Suppressor macrophage treated with lipopolysaccharide for 4 hours (primary cell): ENCODE data around the gene VWA1.

Experiments used
- DNase-seq: peaks from one replicate; pipeline ENCODE4 v3.0.0-alpha.2; 2020

VWA1 gene

DNA sequence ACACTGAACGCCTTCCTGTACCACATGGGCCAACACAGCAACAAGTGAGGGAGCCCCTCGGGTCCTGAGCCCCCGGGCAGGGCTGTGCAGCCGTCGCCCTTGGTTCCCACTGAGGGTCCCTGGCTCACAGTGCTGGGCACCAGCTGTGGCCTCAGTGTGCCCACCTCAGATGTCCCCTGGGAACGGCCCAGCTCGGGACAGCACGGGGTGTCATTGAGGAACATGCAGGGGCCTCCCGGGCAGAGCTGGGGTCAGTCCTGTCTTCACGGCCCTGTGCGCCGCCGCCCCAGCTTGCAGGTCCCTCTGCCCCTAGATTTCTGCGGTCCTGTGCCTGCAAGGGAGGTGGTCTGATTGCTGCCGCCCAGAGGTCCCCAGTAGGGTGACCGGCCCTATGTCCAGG lies 53.7 kb downstream of the VWA1 start:
- DNase-seq = no peak

DNA sequence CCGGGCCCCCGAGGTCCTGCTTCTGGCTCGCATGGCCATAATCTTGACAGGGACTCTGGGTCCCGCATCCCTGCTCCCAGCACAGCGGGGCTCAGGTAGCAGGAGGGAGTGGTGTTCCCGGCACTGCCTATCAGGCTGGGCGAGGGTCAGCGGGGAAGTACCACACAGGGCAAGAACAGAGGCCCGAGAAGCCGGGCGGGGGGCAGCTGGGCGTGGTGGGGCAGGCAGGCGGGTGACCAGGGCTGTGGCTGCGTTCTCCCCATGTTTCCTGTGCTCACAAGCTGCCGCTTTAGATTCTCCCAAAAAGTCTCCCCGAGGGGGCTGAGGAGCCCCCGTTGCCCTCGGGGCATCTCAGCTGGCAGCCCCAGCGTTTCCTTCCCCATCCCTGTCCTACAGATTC lies 54.4 kb downstream of the VWA1 start:
- DNase-seq = no peak

DNA sequence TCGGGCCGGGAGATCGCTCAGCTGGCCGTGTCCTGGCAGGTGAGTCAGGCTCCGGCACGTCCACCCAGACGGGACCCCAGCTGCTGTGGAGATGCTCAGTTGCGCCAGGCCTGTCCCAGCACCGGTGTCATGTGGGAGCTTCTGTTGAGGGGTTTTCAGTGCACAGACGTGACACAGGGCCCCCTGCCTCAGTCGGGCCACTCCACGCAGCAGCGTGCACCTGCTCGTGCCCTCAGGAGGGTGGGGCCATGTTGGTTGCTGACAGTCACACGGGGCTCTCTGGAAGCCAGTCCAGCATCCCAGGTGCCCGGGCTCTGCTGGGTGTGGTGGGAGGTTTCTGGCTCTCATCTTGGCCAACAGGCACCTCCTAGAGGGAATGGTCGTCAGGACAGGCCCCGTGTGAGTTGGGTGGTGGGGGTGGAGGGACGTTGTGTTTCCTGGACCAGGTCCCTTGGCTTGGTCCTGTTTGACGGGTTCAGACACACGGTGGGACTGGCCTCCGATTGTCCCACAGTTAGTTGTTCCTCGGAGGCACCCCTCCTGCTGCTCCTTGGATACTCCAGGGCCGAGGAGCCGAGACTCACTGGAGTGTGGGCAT lies 55.2 kb downstream of the VWA1 start:
- DNase-seq = no peak

DNA sequence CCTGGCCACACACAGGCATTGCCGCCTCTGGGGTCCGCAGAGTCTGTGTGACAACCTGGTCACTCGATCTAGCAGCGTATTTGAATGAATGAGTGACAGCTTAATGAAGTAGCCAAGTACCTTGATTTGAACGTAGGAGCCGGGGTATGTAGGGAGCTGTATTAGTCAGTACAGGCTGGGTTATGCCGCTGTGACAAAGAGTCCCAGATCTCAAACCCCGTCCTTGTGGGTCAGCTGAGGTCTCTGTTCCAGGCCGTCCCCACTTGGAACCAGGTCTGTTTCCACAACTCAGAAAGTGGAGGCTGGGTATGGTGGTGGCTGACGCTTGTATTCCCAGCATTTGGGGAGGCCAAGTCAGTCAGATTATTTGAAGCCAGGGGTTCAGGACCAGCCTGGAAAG lies 56.1 kb downstream of the VWA1 start:
- DNase-seq = no peak
